AG09319 (cell line): ENCODE data around the gene KLC1.

Experiments
- DNase-seq: peaks from one replicate; pipeline ENCODE4 v3.0.0-alpha.2; 2010; ENCODE audit warnings: low read depth; ENCODE audit errors: extremely low read depth
- TF ChIP-seq, protein P1 (sequence below): IDR thresholded peaks from 2 replicates; pipeline ENCODE4 v1.5.1; 2011; ENCODE audit warnings: low read depth, mild to moderate bottlenecking, inconsistent platforms, low read length, moderate library complexity

Gene KLC1

DNA sequence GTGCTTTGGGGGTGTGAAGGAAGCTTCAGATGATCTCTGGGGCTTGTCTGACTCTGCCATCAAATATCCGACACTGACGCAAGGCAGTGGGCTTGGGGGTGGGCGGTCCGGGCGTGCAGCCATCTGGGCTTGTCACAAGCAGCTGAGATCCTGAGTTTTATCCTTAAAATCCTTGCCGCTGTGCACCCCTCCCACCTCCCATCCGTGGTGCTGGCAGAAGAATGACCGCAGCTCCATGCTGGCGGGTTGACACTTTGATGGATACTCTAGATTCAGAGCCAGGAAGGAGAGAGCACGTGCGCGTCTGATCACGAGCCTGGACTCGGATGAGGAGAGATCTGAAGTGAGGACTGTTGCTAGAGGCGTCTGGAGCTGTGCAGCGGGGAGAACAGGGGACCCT lies 89.6 kb downstream of the KLC1 start:
- DNase-seq, result no peak
- TF ChIP-seq, protein P1, sequence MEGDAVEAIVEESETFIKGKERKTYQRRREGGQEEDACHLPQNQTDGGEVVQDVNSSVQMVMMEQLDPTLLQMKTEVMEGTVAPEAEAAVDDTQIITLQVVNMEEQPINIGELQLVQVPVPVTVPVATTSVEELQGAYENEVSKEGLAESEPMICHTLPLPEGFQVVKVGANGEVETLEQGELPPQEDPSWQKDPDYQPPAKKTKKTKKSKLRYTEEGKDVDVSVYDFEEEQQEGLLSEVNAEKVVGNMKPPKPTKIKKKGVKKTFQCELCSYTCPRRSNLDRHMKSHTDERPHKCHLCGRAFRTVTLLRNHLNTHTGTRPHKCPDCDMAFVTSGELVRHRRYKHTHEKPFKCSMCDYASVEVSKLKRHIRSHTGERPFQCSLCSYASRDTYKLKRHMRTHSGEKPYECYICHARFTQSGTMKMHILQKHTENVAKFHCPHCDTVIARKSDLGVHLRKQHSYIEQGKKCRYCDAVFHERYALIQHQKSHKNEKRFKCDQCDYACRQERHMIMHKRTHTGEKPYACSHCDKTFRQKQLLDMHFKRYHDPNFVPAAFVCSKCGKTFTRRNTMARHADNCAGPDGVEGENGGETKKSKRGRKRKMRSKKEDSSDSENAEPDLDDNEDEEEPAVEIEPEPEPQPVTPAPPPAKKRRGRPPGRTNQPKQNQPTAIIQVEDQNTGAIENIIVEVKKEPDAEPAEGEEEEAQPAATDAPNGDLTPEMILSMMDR, result no peak

DNA sequence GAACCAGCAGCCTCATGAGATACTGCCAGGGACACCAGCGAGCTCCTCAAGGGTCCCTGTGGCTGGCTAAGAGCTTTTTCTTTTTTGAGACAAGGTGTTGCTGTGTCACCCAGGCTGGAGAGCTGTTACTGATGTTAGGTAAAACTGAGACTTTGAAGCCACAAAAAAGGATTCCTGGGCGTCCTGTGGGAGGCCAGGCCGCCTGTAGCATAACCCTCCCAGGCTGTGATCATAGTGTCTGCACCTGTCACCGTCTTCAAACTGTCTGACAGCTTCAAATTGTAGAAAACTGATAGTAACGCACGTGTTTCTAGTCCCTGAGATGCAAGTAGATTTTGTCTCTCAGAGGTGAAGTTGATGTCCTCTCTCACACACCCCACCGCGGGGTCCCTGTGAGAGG lies 90.7 kb downstream of the KLC1 start:
- TF ChIP-seq, protein P1, result no peak

DNA sequence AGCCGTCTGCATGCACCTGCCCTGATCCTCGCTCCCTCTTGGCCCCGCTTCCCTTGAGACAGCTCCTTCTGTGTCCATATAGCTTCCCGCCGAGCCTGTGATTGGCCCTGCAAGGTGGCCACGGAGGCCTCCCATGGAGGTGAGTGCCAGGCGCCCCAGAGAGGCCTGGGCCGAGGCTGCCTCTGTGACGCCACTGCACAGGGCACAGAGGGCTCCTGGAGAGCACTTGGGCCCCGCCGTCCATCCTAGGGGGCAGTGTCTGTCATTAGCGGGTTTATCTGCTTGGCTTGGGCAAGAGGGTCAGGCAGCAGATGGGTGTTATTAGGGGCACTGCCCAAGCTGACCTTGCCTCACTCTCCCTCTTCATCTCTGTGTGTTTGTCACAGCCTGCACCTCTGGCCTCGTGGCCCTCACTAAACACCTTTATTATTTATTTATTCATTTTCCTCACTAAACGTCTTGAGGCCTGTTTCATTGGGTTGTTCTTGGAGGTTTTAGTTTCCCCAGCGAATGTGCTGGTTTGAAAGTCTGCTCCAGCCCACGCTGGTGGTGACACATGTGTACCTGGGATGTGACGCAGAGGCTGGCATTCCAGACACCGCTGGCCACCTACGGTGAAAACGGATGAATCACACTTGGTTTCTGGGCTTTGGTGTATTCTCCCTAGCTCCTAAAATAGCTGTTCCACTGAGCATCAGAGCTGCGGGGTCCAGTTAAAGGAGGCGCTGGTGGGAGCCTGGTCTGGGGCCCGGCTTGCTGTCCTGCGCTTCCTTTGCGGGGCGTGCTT lies 92.5 kb downstream of the KLC1 start:
- TF ChIP-seq, protein P1, result no peak
- no peak for DNase-seq

More for the DNA sequence above, 90.7 kb downstream of the KLC1 start:
- no peak for DNase-seq

DNA sequence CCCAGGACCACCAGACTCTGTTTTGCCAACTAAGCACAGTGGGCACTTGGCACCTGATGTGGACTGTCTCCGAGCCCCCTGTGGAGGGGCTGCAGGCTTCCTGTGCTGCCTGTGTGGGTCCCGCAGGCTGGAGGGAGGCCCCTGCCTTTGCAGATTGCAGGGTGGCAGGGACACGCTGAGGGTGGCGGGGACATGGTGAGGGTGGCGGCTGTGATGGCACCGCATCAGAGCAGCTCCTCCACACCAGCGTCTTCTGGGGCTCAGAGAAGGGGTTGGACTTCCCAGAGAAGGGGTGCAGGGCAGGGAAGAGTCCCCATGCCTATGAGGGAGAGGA lies 94.7 kb downstream of the KLC1 start:
- TF ChIP-seq, protein P1, result no peak

DNA sequence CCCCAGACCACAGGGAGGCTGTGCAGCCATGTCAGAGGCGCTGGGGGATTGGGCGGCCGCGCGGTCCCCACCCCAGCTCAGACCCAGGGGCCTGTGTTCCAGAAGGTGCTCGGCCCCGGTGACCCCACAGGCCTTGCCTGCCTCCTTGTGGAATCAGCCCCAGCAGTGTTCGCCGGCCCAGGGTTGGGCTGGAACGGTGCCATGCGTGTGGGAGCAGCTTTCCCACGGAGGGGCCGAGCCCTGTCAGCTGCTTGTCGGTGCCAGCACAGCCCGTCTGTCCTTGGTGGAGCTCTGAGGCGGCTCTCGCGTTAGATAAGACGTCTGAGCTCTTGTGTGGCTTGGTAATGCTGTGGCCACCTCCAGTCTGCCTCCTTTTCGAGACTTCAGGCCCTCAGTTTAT lies 95.1 kb downstream of the KLC1 start:
- DNase-seq, result no peak
- TF ChIP-seq, protein P1, result no peak

More for the DNA sequence above, 94.7 kb downstream of the KLC1 start:
- no peak for DNase-seq

DNA sequence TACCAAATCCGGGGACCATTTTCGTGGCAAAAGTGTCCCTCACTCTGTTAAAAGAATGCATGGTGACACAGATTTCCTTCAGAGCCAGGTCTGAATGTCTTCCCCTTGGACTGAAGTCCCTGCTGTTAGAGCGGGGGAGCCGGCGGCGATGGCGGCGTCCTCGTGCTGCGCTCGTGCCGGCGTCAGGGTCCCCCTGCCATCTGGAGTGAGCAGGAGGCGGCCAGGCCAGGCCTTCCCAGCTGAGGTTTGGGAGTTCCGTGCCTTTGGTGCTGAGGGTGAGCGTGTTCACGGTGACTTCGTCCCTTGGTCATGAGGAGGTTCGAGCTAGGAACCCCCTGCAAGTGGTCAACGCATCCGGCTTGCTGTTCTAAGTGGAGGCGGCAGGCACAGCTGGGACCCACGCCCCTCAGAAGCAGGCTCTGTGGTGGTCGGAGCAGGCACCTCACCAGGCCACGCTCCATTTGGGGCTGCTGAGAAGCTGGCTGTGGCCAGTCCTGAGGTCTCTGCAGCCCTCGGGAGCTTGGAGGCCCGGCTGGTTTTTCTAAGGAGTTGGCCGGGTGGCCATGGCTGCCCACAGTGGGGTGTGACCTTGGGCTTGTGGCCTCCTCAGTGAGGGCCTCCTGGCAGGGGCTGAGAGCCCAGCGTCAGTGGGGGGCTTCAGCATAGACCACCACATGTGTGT lies 96.1 kb downstream of the KLC1 start:
- no peak for DNase-seq
- TF ChIP-seq, protein P1, result no peak

DNA sequence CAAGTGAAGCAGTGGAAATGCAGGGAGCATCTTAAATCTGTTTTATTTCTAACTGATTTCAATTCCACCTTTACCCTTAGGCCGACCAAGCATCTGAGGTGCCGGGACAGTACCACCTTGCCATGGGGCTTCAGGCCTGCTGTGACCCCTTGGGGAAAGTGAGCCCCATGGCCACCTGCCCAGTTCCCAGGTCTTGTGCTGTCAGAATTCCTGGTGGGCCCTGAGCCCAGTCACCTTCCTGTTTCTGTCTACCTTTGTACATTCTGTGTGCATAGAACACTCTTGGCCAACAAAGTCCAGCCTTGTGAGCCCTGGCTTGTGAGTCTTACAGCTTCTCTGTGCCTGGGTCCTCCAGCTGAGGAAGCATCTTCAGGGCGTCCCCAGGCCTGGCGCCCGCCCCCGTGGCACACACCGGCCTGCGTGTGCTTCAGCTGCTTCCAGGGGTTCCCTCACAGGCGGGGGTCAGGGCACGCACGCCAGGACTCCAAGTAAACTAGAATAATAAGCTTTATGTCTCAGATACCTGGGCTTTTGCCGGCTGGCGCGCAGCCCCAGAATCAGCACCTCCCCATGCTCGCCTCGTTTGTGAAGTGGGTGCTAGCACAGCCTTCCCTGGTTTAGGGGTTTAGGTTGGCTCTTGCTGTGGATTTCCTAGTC lies 96.9 kb downstream of the KLC1 start:
- TF ChIP-seq, protein P1, result no peak
- DNase-seq, result no peak
